HEK293 (cell line): ENCODE results near the gene TM2D3.

Experiments used
- ELK4 ChIP-seq: IDR thresholded peaks from 2 replicates; pipeline ENCODE4 v1.6.1; 2011; ENCODE audit warnings: mild to moderate bottlenecking, low read depth, low read length, borderline replicate concordance
- PRDM10 ChIP-seq: fragments of 450-650 bp; formaldehyde crosslinking; IDR thresholded peaks from 2 replicates; pipeline ENCODE4 v1.5.1; 2016; ENCODE audit warnings: missing biosample characterization, missing genetic modification characterization
- RBAK ChIP-seq: fragments of 450-650 bp; formaldehyde crosslinking; IDR thresholded peaks from 2 replicates; pipeline ENCODE4 v1.5.1; 2016; ENCODE audit warnings: missing biosample characterization, missing genetic modification characterization
- SP2 ChIP-seq: fragments of 450-650 bp; formaldehyde crosslinking; IDR thresholded peaks from 2 replicates; pipeline ENCODE4 v1.5.1; 2016; ENCODE audit warnings: missing biosample characterization, missing genetic modification characterization
- ZBTB11 ChIP-seq: fragments of 450-650 bp; formaldehyde crosslinking; conservative IDR thresholded peaks from 2 replicates; pipeline ENCODE4 v1.5.1; 2016; ENCODE audit warnings: low read depth, missing biosample characterization, missing genetic modification characterization
- ZBTB49 ChIP-seq: fragments of 450-650 bp; formaldehyde crosslinking; IDR thresholded peaks from 2 replicates; pipeline ENCODE4 v1.5.1; 2016; ENCODE audit warnings: missing biosample characterization, missing genetic modification characterization, low read depth
- ZIC2 ChIP-seq: fragments of 450-650 bp; formaldehyde crosslinking; IDR thresholded peaks from 2 replicates; pipeline ENCODE4 v1.5.1; 2016; ENCODE audit warnings: missing biosample characterization, missing genetic modification characterization
- ZNF133 ChIP-seq: fragments of 450-650 bp; formaldehyde crosslinking; IDR thresholded peaks from 2 replicates; pipeline ENCODE4 v1.5.1; 2016; ENCODE audit warnings: missing biosample characterization, missing genetic modification characterization
- ZNF202 ChIP-seq: fragments of 450-650 bp; formaldehyde crosslinking; IDR thresholded peaks from 2 replicates; pipeline ENCODE4 v1.5.1; 2016; ENCODE audit warnings: missing biosample characterization, missing genetic modification characterization, borderline replicate concordance
- ZNF214 ChIP-seq: fragments of 450-650 bp; formaldehyde crosslinking; IDR thresholded peaks from 2 replicates; pipeline ENCODE4 v1.5.1; 2017; ENCODE audit warnings: missing biosample characterization, mild to moderate bottlenecking, missing genetic modification characterization, borderline replicate concordance
- ZNF239 ChIP-seq: fragments of 450-650 bp; formaldehyde crosslinking; IDR thresholded peaks from 2 replicates; pipeline ENCODE4 v1.5.1; 2016; ENCODE audit warnings: missing biosample characterization, missing genetic modification characterization
- ZNF266 ChIP-seq: fragments of 450-650 bp; formaldehyde crosslinking; IDR thresholded peaks from 2 replicates; pipeline ENCODE4 v1.5.1; 2016; ENCODE audit warnings: missing biosample characterization, missing genetic modification characterization, low read depth
- ZNF274 ChIP-seq, 2 experiments: fragments of 200-500 bp in 1 of 2; fragments of 450-650 bp in 1 of 2; sonication (Bioruptor generic) in 1 of 2; formaldehyde crosslinking in 1 of 2; IDR thresholded peaks; 2 replicates each; pipeline versions ENCODE4 v1.5.1 to v1.6.1; 2014 to 2016; ENCODE audit warnings: borderline replicate concordance in 1 of 2, inconsistent platforms in 1 of 2, low read length in 1 of 2, missing biosample characterization in 1 of 2, missing genetic modification characterization in 1 of 2
- ZNF362 ChIP-seq: fragments of 450-650 bp; formaldehyde crosslinking; IDR thresholded peaks from 2 replicates; pipeline ENCODE4 v1.5.1; 2016; ENCODE audit warnings: missing biosample characterization, missing genetic modification characterization
- ZNF521 ChIP-seq: fragments of 450-650 bp; formaldehyde crosslinking; IDR thresholded peaks from 2 replicates; pipeline ENCODE4 v1.5.1; 2017; ENCODE audit warnings: missing biosample characterization, mild to moderate bottlenecking, missing genetic modification characterization
- ZNF571 ChIP-seq: fragments of 450-650 bp; formaldehyde crosslinking; IDR thresholded peaks from 2 replicates; pipeline ENCODE4 v1.5.0; 2017; ENCODE audit warnings: missing biosample characterization, missing genetic modification characterization
- ZNF623 ChIP-seq: fragments of 450-650 bp; formaldehyde crosslinking; IDR thresholded peaks from 2 replicates; pipeline ENCODE4 v1.5.1; 2016; ENCODE audit warnings: missing biosample characterization, missing genetic modification characterization
- ZNF658 ChIP-seq: fragments of 450-650 bp; formaldehyde crosslinking; IDR thresholded peaks from 2 replicates; pipeline ENCODE4; 2016; ENCODE audit warnings: missing biosample characterization, missing genetic modification characterization
- ZNF701 ChIP-seq: fragments of 450-650 bp; formaldehyde crosslinking; IDR thresholded peaks from 2 replicates; pipeline ENCODE4 v1.5.1; 2016; ENCODE audit warnings: missing biosample characterization, missing genetic modification characterization
- ZNF776 ChIP-seq: fragments of 450-650 bp; formaldehyde crosslinking; IDR thresholded peaks from 2 replicates; pipeline ENCODE4 v1.5.0; 2017; ENCODE audit warnings: missing biosample characterization, missing genetic modification characterization, borderline replicate concordance
- ZNF837 ChIP-seq: fragments of 450-650 bp; formaldehyde crosslinking; IDR thresholded peaks from 2 replicates; pipeline ENCODE4 v1.5.1; 2016; ENCODE audit warnings: missing biosample characterization, missing genetic modification characterization
- ZSCAN16 ChIP-seq: fragments of 450-650 bp; formaldehyde crosslinking; IDR thresholded peaks from 2 replicates; pipeline ENCODE4 v1.5.1; 2016; ENCODE audit warnings: missing biosample characterization, missing genetic modification characterization
- TF ChIP-seq, protein P1 (sequence below): fragments of 450-650 bp; IDR thresholded peaks from 2 replicates; pipeline ENCODE4 v1.5.1; 2018; ENCODE audit warnings: missing biosample characterization, mild to moderate bottlenecking, missing genetic modification characterization
- TF ChIP-seq, protein P2 (sequence below): fragments of 450-650 bp; formaldehyde crosslinking; IDR thresholded peaks from 2 replicates; pipeline ENCODE4 v1.5.1; 2017; ENCODE audit warnings: missing biosample characterization, missing genetic modification characterization

TM2D3 gene

DNA sequence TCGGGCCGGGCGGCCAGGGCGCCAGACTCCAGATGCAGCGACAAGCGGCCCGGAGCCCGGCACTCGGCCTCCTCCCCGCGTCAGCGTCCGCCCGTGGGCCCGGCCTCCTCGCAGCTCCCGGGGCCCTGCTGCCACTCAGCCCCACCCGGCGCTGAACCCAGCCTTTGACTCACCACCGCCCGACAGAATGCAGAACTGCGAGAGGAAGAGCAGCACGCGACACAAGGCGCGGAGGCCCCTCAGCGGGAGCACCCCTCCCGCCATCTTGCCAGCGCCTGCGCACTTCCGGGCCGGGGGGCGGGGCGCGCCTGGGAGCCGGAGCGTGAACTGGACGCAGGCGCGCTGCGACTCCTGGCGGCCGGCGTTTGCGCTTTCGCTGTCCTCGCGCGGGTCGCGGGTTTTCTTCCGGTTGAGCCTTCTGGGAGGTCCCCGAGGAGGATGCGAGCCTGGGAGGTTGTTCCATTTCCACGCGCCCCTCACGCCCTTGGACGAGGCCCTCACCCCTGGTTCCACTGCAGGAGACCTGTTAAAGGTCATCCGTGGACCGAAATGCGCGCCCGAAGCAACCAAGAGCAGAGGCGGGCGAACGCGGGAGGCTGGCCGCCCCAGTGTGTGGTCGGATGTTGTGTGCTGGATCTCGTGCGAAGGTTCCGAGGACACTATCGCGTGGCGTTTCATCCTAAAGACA is at the start of gene TM2D3 (continued):
- TF ChIP-seq ZNF658 (tag by site-specific recombination) (no peak), ZNF214 (tag by site-specific recombination) (no peak), ZNF701 (tag by site-specific recombination) (no peak), ZBTB49 (tag by site-specific recombination) (no peak), ZNF837 (no peak), RBAK (no peak), ZNF266 (tag by site-specific recombination) (no peak), ZNF202 (tag by site-specific recombination) (no peak), ZIC2 (peak; percentile 53; the same call in 1 of the 2 replicates), ZNF274 (IDR thresholded peaks at IDR 0.05; ENCODE audit: low read length) (no peak), ZNF274 (tag by site-specific recombination; IDR thresholded peaks at IDR 0.05; ENCODE audit: borderline replicate concordance) (no peak), ZNF776 (tag by site-specific recombination) (no peak), PRDM10 (peak; percentile 75), ZBTB11 (peak; percentile 93), ELK4 (peak; percentile 90; the same call in 1 of the 2 replicates), ZNF571 (tag by site-specific recombination) (no peak), ZNF362 (tag by site-specific recombination) (no peak), ZNF521 (tag by site-specific recombination) (no peak), ZNF623 (tag by site-specific recombination) (no peak), ZNF133 (tag by site-specific recombination) (no peak), ZNF239 (no peak), SP2 (peak; percentile 74; the same call in 1 of the 2 replicates), ZSCAN16 (tag by site-specific recombination) (no peak)
- TF ChIP-seq, protein P1, sequence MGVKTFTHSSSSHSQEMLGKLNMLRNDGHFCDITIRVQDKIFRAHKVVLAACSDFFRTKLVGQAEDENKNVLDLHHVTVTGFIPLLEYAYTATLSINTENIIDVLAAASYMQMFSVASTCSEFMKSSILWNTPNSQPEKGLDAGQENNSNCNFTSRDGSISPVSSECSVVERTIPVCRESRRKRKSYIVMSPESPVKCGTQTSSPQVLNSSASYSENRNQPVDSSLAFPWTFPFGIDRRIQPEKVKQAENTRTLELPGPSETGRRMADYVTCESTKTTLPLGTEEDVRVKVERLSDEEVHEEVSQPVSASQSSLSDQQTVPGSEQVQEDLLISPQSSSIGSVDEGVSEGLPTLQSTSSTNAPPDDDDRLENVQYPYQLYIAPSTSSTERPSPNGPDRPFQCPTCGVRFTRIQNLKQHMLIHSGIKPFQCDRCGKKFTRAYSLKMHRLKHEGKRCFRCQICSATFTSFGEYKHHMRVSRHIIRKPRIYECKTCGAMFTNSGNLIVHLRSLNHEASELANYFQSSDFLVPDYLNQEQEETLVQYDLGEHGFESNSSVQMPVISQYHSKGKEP (tag by site-specific recombination): peak; percentile 69
- TF ChIP-seq, protein P2, sequence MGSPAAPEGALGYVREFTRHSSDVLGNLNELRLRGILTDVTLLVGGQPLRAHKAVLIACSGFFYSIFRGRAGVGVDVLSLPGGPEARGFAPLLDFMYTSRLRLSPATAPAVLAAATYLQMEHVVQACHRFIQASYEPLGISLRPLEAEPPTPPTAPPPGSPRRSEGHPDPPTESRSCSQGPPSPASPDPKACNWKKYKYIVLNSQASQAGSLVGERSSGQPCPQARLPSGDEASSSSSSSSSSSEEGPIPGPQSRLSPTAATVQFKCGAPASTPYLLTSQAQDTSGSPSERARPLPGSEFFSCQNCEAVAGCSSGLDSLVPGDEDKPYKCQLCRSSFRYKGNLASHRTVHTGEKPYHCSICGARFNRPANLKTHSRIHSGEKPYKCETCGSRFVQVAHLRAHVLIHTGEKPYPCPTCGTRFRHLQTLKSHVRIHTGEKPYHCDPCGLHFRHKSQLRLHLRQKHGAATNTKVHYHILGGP: no peak
